Fibroblast of the aortic adventitia (primary cell): Measurements from ENCODE around the gene MLPH. TPM values are rescaled to one million over a fixed set of nuclear protein-coding genes. Genes with fewer than 3 reads are reported as not detected.
A peak's percentile ranks its signal among the peaks of the same experiment; 100 is the strongest.

Source experiments
- DNase-seq: peaks from one replicate; pipeline ENCODE4 v3.0.0-alpha.2; 2010; ENCODE audit warnings: low read depth
- H3K4me3 ChIP-seq: 2 replicates; pipeline ENCODE4 v1.5.1; 2011; ENCODE audit warnings: low read depth, mild to moderate bottlenecking, control low read depth, low read length, moderate library complexity
- CTCF ChIP-seq: IDR thresholded peaks from 2 replicates; pipeline ENCODE4 v1.5.1; 2011; ENCODE audit warnings: mild to moderate bottlenecking, low read length, control low read depth, inconsistent platforms; ENCODE audit not compliant: insufficient read depth
- total RNA-seq: library from RNA; depleted of rRNA; stranded (reverse); fragments of >200 nt; gene quantifications from 2 replicates; pipeline ENCODE4 v1.2.3, GENCODE V29; 2012; ENCODE audit warnings: low replicate concordance

The MLPH gene
- total RNA-seq, 1 donor = 5.2 TPM

- no peak for DNase-seq
- no peak for TF ChIP-seq CTCF
- no peak overlapping the region for H3K4me3 ChIP-seq
Observed at GRCh38 chr2:237478979-237479378, 8.1 kb upstream of the MLPH start.

DNA sequence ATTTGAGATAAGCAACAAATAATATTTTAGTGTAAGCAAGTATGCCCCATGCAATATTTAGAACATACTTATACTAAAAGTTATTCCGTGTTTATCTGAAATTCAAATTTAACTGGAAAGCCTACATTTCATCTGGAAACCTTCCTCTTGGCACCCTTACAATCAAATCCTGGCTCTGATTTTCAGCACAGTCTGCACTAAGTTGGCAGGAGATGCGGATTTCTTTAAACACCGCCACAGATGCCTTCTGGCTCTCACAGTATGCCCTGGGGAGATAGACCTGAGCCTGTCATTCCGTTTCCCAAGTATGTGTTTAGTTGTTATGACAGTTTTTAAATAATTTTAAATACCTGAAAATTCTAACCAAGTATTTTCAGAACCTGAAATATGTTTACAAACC lies 7.3 kb upstream of the MLPH start:
- peak; percentile 87 for DNase-seq
- no peak overlapping the region for H3K4me3 ChIP-seq
- no peak for TF ChIP-seq CTCF

DNA sequence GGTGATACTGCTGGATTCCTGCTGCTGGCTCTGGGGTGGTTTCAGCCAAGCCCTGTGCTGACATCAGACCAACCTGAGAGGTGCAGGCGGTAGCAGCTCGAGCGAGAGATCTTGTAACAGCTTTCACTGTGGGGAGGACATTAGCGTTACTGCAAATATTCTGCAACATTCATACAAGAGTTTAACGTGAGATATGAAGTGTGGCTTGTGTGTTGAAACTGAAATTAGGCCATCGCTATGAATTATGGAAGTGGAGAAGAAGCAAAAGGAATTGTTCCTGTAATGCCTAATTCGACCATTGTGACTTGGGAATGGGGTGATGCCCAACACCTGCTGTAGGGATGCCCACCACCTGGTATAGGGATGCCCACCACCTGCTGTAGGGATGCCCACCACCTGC lies 6.5 kb upstream of the MLPH start:
- H3K4me3 ChIP-seq = no peak overlapping the region
- TF ChIP-seq CTCF = no peak

GRCh38 chr2:237480988-237481525 lies 6.0 kb upstream of the MLPH start:
- no peak for DNase-seq
- H3K4me3 ChIP-seq = no peak overlapping the region
- TF ChIP-seq CTCF = no peak

More for the DNA sequence above, 6.5 kb upstream of the MLPH start:
- no peak for DNase-seq

GRCh38 chr2:237482485-237482884 lies 4.6 kb upstream of the MLPH start:
- TF ChIP-seq CTCF = no peak
- no peak overlapping the region for H3K4me3 ChIP-seq
- DNase-seq = peak; percentile 90

DNA sequence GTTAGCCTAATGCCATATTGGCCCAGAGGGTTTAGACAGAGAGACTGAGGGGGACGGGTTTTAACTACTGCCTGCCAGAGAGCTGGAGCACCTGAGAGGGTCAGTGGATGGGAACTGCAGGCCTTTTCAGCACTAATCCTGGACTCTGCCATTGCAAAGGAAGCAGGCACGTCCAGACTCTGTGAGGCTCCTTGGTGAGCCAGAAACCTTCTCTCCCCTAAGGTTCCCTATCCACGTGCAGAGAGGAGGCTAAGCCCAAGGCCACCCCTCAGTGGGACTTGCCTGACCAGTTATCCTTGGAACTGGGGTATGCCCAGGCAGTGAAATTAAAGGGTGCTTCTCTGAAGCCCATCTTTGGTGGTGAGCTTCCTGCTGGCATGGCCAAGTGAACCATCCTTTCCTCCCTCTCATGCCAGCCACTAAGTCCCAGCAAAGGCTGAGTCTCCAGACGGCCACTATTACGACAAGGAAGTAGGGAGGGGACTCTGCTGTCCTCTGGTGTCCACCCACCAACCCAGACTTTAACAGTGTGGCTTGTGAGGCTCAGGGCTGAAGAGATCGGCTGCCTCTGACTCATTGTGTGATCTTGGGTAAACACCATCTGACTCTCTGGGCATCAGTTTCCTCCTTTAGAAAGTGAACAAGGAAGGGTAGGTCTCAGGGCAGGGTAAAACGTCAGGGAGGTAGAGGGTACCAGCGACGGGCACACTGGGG lies 3.9 kb upstream of the MLPH start:
- peak; percentile 57 for DNase-seq
- peak; percentile 46 for TF ChIP-seq CTCF
- H3K4me3 ChIP-seq = no peak overlapping the region
